Measurements from ENCODE around the gene RTTN. TPM values are rescaled to one million over a fixed set of nuclear protein-coding genes. Genes with fewer than 3 reads are reported as not detected.
A peak's percentile ranks its signal among the peaks of the same experiment; 100 is the strongest.

Gene RTTN
- total and polyA plus RNA-seq, 2 of the 4 experiments (the other 2 are of a cell fraction): 5.8 to 19.9 TPM

GRCh38 chr18:70044632-70045031 lies 160.9 kb downstream of the RTTN start:
- Histone ChIP-seq H3K56ac (ENCODE audit: extremely low read depth, insufficient read depth, low read length) (peak overlapping the region; percentile 35; the same call in 1 of the 2 replicates), H2BK15ac (ENCODE audit: low read depth, low read length) (no peak overlapping the region), H3K4me2 (ENCODE audit: low read depth, low read length) (0 out of 2 replicates have a peak overlapping the region, but pooled peaks have one; percentile 6), H2BK20ac (ENCODE audit: low read depth, low read length) (peak overlapping the region; percentile 66; the same call in 1 of the 2 replicates), H3K36me3 (ENCODE audit: control insufficient read depth, insufficient read depth, low read length) (no peaks in the 10 kb centered on the region; the same call in 1 of the 2 replicates), H2BK5ac (ENCODE audit: low read depth, low read length, poor library complexity, severe bottlenecking) (peak overlapping the region; percentile 99), H4K91ac (ENCODE audit: insufficient read depth, low read depth, low read length) (0 out of 2 replicates have a peak overlapping the region, but pooled peaks have one; percentile 20), H4K5ac (ENCODE audit: low read depth, low read length) (no peak overlapping the region), H3K4me3 (ENCODE audit: insufficient read depth, low read depth, low read length) (no peak overlapping the region), H3K79me1 (ENCODE audit: low read depth in 1 of 2, low read length in 2 of 2) (peaks cover 0 to 13% of the 10 kb centered on the region in 2 experiments; a peak in 2 of 4 replicates), H3K9ac (ENCODE audit: low read depth, low read length) (no peak overlapping the region), H3K23ac (ENCODE audit: low read depth, low read length) (peak overlapping the region; percentile 64; the same call in 1 of the 2 replicates), H3K9me3 (ENCODE audit: control insufficient read depth, insufficient read depth, low read length) (no peaks in the 10 kb centered on the region), H3K18ac (ENCODE audit: low read depth, low read length) (no peak overlapping the region; the same call in 1 of the 2 replicates), H4K20me1 (ENCODE audit: insufficient read depth, low read length) (no peaks in the 10 kb centered on the region), H2BK120ac (ENCODE audit: low read depth, low read length) (peak overlapping the region; percentile 91), H2AFZ (replicated peaks; ENCODE audit: low read length, poor library complexity) (no peak overlapping the region), H4K8ac (ENCODE audit: low read depth in 2 of 2, low read length in 2 of 2) (peak overlapping the region in 1 of 2 experiments; percentile 56; a peak in 1 of 4 replicates), H3K9me1 (ENCODE audit: insufficient read depth, low read length) (peaks cover 4% of the 10 kb centered on the region; the same call in 1 of the 2 replicates), H2AK5ac (ENCODE audit: low read depth, low read length) (no peak overlapping the region), H3K4me1 (ENCODE audit: control insufficient read depth, insufficient read depth, low read length) (peaks cover 9% of the 10 kb centered on the region), H3K14ac (replicated peaks; ENCODE audit: low read depth, low read length) (peak overlapping the region; percentile 59; the same call in 1 of the 2 replicates), H3K27ac (ENCODE audit: insufficient read depth, low read length) (peak overlapping the region; percentile 18; the same call in 1 of the 2 replicates), H3K27me3 (ENCODE audit: control insufficient read depth, insufficient read depth, low read length) (no peaks in the 10 kb centered on the region), H3K4ac (ENCODE audit: low read depth, low read length) (peak overlapping the region; percentile 72), H2AK9ac (replicated peaks; ENCODE audit: low read depth, low read length, poor library complexity) (no peak overlapping the region)
- WGBS, 2 experiments (ENCODE audit: extremely low coverage in 2 of 2, insufficient read length in 1 of 2): no CpG with 5 or more reads among the region's 4 CpGs
- ChIA-PET POLR2A (ENCODE audit: unreplicated experiment) (no interaction called here), CTCF (no interaction called here)
- dilution Hi-C loops (cut with HindIII; ENCODE audit: low sequenced_read_pairs, unreplicated experiment) (no loop called here), in situ Hi-C loops (cut with MboI; ENCODE audit: low sequenced_read_pairs) (no loop called here), intact Hi-C loops (cut with micrococcal nuclease) (loop anchor here (10.0 kb wide), 1 partner anchor 200 kb away; no protein-coding TSS in a partner anchor)
- peak; percentile 98 for DNase-seq
- BruUV-seq (replicated peaks): no TSS peak
- ATAC-seq (ENCODE audit: low read depth): peak; percentile 85
- TF ChIP-seq CEBPB (IDR thresholded peaks at IDR 0.05; ENCODE audit: low read depth, low read length): peak; percentile 98
- TF ChIP-seq FOS (IDR thresholded peaks at IDR 0.05; ENCODE audit: low read depth, low read length): peak; percentile 94
- TF ChIP-seq CHD1 (IDR thresholded peaks at IDR 0.05; ENCODE audit: low read depth, low read length): no peak
- peak; percentile 40; the same call in 1 of the 2 replicates for TF ChIP-seq BHLHE40 (IDR thresholded peaks at IDR 0.05; ENCODE audit: low read depth, low read length)
- TF ChIP-seq MAFK (IDR thresholded peaks at IDR 0.05; ENCODE audit: low read depth, low read length): peak; percentile 39; the same call in 1 of the 2 replicates
- no peak for TF ChIP-seq RAD21 (IDR thresholded peaks at IDR 0.05; ENCODE audit: low read length)
- no peak for TF ChIP-seq CTCF (conservative IDR thresholded peaks at IDR 0.05; ENCODE audit: low read depth, low read length)
